Measurements from ENCODE around the gene MCHR2. TPM values are rescaled to one million over a fixed set of nuclear protein-coding genes. Genes with fewer than 3 reads are reported as not detected.
"Not testable (repeated sequence)": the region's sequence is repeated elsewhere in the genome, so short reads cannot be mapped to it uniquely, and the experiment has no call there.

Gene MCHR2, protein sequence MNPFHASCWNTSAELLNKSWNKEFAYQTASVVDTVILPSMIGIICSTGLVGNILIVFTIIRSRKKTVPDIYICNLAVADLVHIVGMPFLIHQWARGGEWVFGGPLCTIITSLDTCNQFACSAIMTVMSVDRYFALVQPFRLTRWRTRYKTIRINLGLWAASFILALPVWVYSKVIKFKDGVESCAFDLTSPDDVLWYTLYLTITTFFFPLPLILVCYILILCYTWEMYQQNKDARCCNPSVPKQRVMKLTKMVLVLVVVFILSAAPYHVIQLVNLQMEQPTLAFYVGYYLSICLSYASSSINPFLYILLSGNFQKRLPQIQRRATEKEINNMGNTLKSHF
- total RNA-seq = not detected in 2 replicates

DNA sequence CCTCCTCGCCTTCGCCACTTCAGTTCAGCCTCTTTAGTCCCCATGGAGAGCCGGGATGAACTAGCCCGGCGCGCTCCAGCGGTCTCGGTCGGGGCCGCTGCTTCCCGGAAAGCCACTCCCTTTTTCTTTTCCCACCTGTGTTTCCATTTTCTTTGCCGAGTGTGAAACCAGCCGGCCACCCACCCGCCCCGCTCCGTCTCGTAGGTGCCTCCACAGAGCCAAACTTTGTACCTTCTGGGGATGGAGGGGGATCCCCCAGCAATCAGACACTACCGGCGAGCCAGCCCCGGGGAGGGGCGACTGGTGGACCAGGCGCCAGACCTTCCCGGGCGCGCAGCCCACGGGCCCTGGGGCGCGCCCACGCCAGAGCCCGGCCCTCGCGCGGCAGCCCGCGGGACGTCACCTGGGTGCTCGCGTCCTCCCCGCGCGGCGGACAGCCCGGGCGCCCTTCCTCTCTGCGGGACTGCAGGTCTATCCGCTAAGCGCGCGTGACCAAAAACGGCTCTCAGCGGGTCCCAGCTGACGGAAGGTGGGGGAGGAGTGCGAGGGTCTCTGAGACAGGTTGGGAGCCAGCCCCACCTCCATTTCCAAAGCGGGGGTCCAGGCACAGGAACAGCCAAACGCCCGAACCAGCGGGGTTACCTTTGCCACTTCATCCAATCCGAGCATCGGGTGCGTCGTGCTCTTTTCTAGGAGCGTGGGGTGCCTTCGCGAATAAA is at the start of gene MCHR2:
Gene MCHR2 (minus strand): TSS at position 691 of the 719 bp plus-strand sequence. CDS start 38,076 bp downstream, outside the sequence.
- H3K36me3 ChIP-seq (ENCODE audit: insufficient read depth, low read length) = no peaks in the 10 kb centered on the region
- H3K79me2 ChIP-seq (ENCODE audit: insufficient read depth, low read length) = no peaks in the 10 kb centered on the region
- TF ChIP-seq, protein P1, sequence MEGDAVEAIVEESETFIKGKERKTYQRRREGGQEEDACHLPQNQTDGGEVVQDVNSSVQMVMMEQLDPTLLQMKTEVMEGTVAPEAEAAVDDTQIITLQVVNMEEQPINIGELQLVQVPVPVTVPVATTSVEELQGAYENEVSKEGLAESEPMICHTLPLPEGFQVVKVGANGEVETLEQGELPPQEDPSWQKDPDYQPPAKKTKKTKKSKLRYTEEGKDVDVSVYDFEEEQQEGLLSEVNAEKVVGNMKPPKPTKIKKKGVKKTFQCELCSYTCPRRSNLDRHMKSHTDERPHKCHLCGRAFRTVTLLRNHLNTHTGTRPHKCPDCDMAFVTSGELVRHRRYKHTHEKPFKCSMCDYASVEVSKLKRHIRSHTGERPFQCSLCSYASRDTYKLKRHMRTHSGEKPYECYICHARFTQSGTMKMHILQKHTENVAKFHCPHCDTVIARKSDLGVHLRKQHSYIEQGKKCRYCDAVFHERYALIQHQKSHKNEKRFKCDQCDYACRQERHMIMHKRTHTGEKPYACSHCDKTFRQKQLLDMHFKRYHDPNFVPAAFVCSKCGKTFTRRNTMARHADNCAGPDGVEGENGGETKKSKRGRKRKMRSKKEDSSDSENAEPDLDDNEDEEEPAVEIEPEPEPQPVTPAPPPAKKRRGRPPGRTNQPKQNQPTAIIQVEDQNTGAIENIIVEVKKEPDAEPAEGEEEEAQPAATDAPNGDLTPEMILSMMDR (IDR thresholded peaks at IDR 0.05; ENCODE audit: extremely low read depth, low read depth, low read length) = no peak
- peak; percentile 66 for DNase-seq (ENCODE audit: insufficient read length, low spot score, missing footprints)
- no peak within 1 kb of the TSS for H3K27ac ChIP-seq (ENCODE audit: low read depth, low read length)
- H3K27me3 ChIP-seq (ENCODE audit: insufficient read depth, low read length) = peaks cover 38% of the 10 kb centered on the region
- no peak within 1 kb of the TSS for H2AFZ ChIP-seq (ENCODE audit: low read length)
- H3K4me2 ChIP-seq (ENCODE audit: insufficient read depth, low read length) = peak within 1 kb of the TSS; percentile 13
- H3K4me1 ChIP-seq (ENCODE audit: insufficient read depth, low read length) = no peaks in the 10 kb centered on the region
- peak within 1 kb of the TSS; percentile 28 for H3K4me3 ChIP-seq (ENCODE audit: insufficient read depth, low read length)
- H3K9me3 ChIP-seq (ENCODE audit: low read depth, low read length) = no peaks in the 10 kb centered on the region
- H4K20me1 ChIP-seq (ENCODE audit: insufficient read depth, low read length) = no peaks in the 10 kb centered on the region

DNA sequence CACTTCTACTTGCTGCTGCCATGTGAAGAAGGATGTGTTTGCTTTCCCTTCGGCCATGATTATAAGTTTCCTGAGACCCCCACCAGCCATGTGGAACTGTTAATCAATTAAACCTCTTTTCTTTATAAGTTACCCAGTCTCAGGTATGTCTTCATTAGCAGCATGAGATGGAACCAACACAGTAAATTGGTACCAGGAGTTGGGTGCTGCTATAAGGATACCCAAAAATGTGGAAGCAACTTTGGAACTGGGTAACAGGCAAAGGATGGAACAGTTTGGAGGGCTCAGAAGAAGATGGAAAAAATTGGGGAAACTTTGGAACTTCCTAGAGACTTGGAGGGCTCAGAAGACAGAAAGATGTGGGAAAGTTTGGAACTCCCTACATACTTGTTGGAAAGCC is 44.5 kb upstream of the MCHR2 start:
- H3K27me3 ChIP-seq (ENCODE audit: insufficient read depth, low read length); H3K36me3 ChIP-seq (ENCODE audit: insufficient read depth, low read length); H3K4me3 ChIP-seq (ENCODE audit: insufficient read depth, low read length); H2AFZ ChIP-seq (ENCODE audit: low read length); H4K20me1 ChIP-seq (ENCODE audit: insufficient read depth, low read length); H3K79me2 ChIP-seq (ENCODE audit: insufficient read depth, low read length); H3K4me1 ChIP-seq (ENCODE audit: insufficient read depth, low read length); H3K4me2 ChIP-seq (ENCODE audit: insufficient read depth, low read length); H3K9me3 ChIP-seq (ENCODE audit: low read depth, low read length); DNase-seq (ENCODE audit: insufficient read length, low spot score, missing footprints); H3K27ac ChIP-seq (ENCODE audit: low read depth, low read length): not testable (repeated sequence)

DNA sequence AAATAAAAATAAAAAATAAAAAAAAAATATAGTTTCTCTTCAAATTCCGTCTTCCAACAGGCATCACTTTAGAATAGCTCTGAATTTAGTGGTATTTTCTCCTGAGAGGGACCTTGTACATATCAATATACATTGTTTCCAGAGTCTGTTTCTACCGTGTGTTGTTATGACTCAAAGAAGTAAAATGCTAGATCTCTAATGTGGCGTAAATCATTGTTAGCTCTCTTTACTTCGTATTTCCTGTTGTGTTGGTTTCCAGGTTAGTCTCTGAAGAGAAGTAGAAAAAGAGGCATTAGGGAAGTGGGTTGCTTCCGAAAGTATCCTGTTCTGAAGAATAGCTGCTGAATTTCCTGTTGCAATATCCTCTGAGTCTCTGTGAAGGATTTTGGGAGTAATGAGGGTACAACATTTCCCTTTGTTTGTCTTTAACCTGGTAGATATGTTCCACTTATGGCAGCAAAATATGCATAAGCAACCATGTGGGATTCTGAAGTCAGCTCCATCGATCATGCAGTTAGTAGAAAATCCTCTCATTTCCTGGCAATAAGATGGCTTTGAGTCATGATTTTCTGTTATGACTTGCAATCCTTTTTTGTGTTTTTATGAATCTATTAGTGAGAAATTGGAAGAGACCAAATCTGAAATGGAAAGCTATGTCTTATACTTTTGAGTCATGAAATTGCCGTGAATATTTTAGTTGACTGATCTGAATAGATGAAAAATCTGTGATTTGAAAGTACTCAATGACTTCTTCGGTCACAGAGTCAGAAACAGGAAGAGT is 42.0 kb upstream of the MCHR2 start:
- no peak overlapping the region for H3K4me3 ChIP-seq (ENCODE audit: insufficient read depth, low read length)
- DNase-seq (ENCODE audit: insufficient read length, low spot score, missing footprints) = no peak
- no peak overlapping the region for H3K27ac ChIP-seq (ENCODE audit: low read depth, low read length)
- no peaks in the 10 kb centered on the region for H3K79me2 ChIP-seq (ENCODE audit: insufficient read depth, low read length)
- H3K27me3 ChIP-seq (ENCODE audit: insufficient read depth, low read length) = no peaks in the 10 kb centered on the region
- H4K20me1 ChIP-seq (ENCODE audit: insufficient read depth, low read length) = no peaks in the 10 kb centered on the region
- no peaks in the 10 kb centered on the region for H3K4me1 ChIP-seq (ENCODE audit: insufficient read depth, low read length)
- H3K9me3 ChIP-seq (ENCODE audit: low read depth, low read length) = no peaks in the 10 kb centered on the region
- no peaks in the 10 kb centered on the region for H3K36me3 ChIP-seq (ENCODE audit: insufficient read depth, low read length)
- TF ChIP-seq, protein P1 (IDR thresholded peaks at IDR 0.05; ENCODE audit: extremely low read depth, low read depth, low read length) = no peak
- peak overlapping the region; percentile 19 for H3K4me2 ChIP-seq (ENCODE audit: insufficient read depth, low read length)
- H2AFZ ChIP-seq (ENCODE audit: low read length) = peak overlapping the region; percentile 15

DNA sequence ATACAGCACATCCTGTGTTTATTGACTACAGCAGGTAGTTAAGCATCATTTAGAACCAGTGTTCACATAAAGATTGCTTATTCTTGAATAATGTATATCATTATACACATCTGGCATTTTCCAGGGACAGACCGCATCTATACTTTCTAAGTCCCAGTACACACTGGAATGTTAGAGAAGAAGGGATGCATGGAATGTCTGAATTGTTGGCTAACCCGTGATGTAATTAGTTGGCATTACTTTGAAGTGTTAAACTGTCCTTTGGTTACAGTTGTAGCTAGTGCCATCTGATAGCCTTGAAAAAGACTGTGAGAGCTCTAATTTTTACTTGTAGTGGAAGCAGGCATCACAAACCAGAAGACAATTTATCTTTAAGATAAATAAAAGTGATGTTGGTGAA is 29.8 kb upstream of the MCHR2 start:
- Histone ChIP-seq H3K4me3 (ENCODE audit: insufficient read depth, low read length) (no peak overlapping the region), H4K20me1 (ENCODE audit: insufficient read depth, low read length) (no peaks in the 10 kb centered on the region), H2AFZ (ENCODE audit: low read length) (no peak overlapping the region), H3K36me3 (ENCODE audit: insufficient read depth, low read length) (no peaks in the 10 kb centered on the region), H3K27ac (ENCODE audit: low read depth, low read length) (no peak overlapping the region), H3K9me3 (ENCODE audit: low read depth, low read length) (no peaks in the 10 kb centered on the region), H3K79me2 (ENCODE audit: insufficient read depth, low read length) (no peaks in the 10 kb centered on the region), H3K27me3 (ENCODE audit: insufficient read depth, low read length) (no peaks in the 10 kb centered on the region), H3K4me1 (ENCODE audit: insufficient read depth, low read length) (no peaks in the 10 kb centered on the region), H3K4me2 (ENCODE audit: insufficient read depth, low read length) (no peak overlapping the region)
- TF ChIP-seq, protein P1 (IDR thresholded peaks at IDR 0.05; ENCODE audit: extremely low read depth, low read depth, low read length) = no peak
- no peak for DNase-seq (ENCODE audit: insufficient read length, low spot score, missing footprints)

Measured in osteoblast (primary cell).